Transverse colon (tissue), 4 donors: Measurements from ENCODE around the gene HADHB. TPM values are rescaled to one million over a fixed set of nuclear protein-coding genes. Genes with fewer than 3 reads are reported as not detected.
"Not testable (repeated sequence)": the region's sequence is repeated elsewhere in the genome, so short reads cannot be mapped to it uniquely, and the experiment has no call there.

ENCODE experiments used
- DNase-seq: peaks from one replicate; pipeline ENCODE4 v3.0.0-alpha.2; 2019
- H3K27ac ChIP-seq, 4 donors: fragments of 200-600 bp; sonication (generic); 2 replicates each; pipeline ENCODE4 v1.5.1; 2016 to 2018; ENCODE audit warnings: inconsistent platforms in 4 of 4
- H3K27me3 ChIP-seq: fragments of 200-600 bp; sonication (generic); 2 replicates; pipeline ENCODE4 v1.5.1; 2017; ENCODE audit warnings: inconsistent platforms
- H3K36me3 ChIP-seq, 4 donors: fragments of 200-600 bp; sonication (generic); 2 replicates each; pipeline ENCODE4 v1.5.1; 2017 to 2019; ENCODE audit warnings: inconsistent platforms in 4 of 4
- H3K4me1 ChIP-seq, 4 donors: fragments of 200-600 bp; sonication (generic); 2 replicates each; pipeline ENCODE4 v1.5.1; 2017 to 2020; ENCODE audit warnings: inconsistent platforms in 4 of 4
- H3K4me3 ChIP-seq, 4 donors: fragments of 200-600 bp; sonication (generic); 1 replicate in 1 of 4; 2 replicates in 3 of 4; pipeline versions ENCODE4 v1.5.1 to v1.6.1; 2017 to 2019; ENCODE audit warnings: inconsistent platforms in 4 of 4
- H3K9me3 ChIP-seq, 2 donors: fragments of 200-600 bp; sonication (generic); 2 replicates each; pipeline ENCODE4 v1.5.1; 2017 to 2019; ENCODE audit warnings: inconsistent platforms in 2 of 2
- CTCF ChIP-seq, 5 experiments: fragments of 200-600 bp in 3 of 5; fragments of 450-650 bp in 2 of 5; sonication (generic) in 3 of 5; IDR thresholded peaks; 1 replicate in 2 of 5; 2 replicates in 3 of 5; pipeline ENCODE4 v1.5.1; 2016 to 2017; ENCODE audit warnings: antibody characterized with exemption in 5 of 5, inconsistent platforms in 3 of 5, mild to moderate bottlenecking in 2 of 5, moderate library complexity in 1 of 5
- EP300 ChIP-seq: sonication (generic); formaldehyde crosslinking; IDR thresholded peaks from one replicate; pipeline ENCODE4 v1.6.1; 2017; ENCODE audit warnings: antibody characterized with exemption, low read depth
- POLR2A ChIP-seq: fragments of 450-650 bp; IDR thresholded peaks from one replicate; pipeline ENCODE4 v1.6.1; 2016; ENCODE audit warnings: antibody characterized with exemption, mild to moderate bottlenecking, moderate library complexity
- POLR2AphosphoS5 ChIP-seq, 3 donors: sonication (generic); formaldehyde crosslinking; IDR thresholded peaks; one replicate each; pipeline ENCODE4 v1.6.1; 2016; ENCODE audit warnings: antibody characterized with exemption in 3 of 3
- WGBS, 2 donors: methylation state at CpG; one replicate each; pipeline ENCODE4 v1.1.5; 2018; ENCODE audit warnings: low coverage in 1 of 2; 5-methylcytosine and 5-hydroxymethylcytosine counted together
- in situ Hi-C, 4 donors: fragments of 200-750 bp; cut with MboI; loops; one replicate each; pipeline versions ENCODE4 v1.15.0 to v1.15.1; 2017; ENCODE audit warnings: low sequenced_read_pairs in 3 of 4, low pct_ligation_motif_present in 1 of 4, low pct_unique_long_range_greater_than_20kb in 1 of 4
- intact Hi-C: fragments of 100-400 bp; cut with DNase I; formaldehyde crosslinking; loops from one replicate; pipeline ENCODE4 v1.15.1; 2023; ENCODE audit warnings: low total_unique reads
- total RNA-seq, 4 donors: library from RNA; depleted of rRNA; stranded (reverse); fragments of >200 nt; gene quantifications; one replicate each; pipeline ENCODE4 v1.1.0, GENCODE V29; 2016

The HADHB gene
- total RNA-seq, 4 donors from 2014 or later: 53.1 to 182 (median 133) TPM

- intact Hi-C loops: no loop called here
- Histone ChIP-seq H3K4me3 (no peak overlapping the region), H3K27ac (no peak overlapping the region), H3K4me1 (peaks cover 12 to 46% (median 19%) of the 10 kb centered on the region in 4 donors), H3K27me3 (no peaks in the 10 kb centered on the region), H3K9me3 (no peaks in the 10 kb centered on the region), H3K36me3 (no peaks in the 10 kb centered on the region)
- in situ Hi-C loops: loop anchor here in 1 of 4 donors (25.0 kb wide), 1 partner anchor 88 kb away; the partner anchor contains the start of genes ADGRF3 and SELENOI
- no peak for DNase-seq
- 77 to 88% methylated on average over 2 of the region's 2 CpGs for WGBS, 2 donors
- TF ChIP-seq CTCF (IDR thresholded peaks at IDR 0.05) (no peak), POLR2A (no peak), EP300 (no peak), POLR2AphosphoS5 (IDR thresholded peaks at IDR 0.05) (no peak)
Observed at GRCh38 chr2:26249625-26250024, 4.9 kb downstream of the HADHB start.

GRCh38 chr2:26251893-26252292 lies 7.2 kb downstream of the HADHB start:
- Histone ChIP-seq H3K27ac (peak overlapping the region in 1 of 4 donors; percentile 34), H3K36me3 (no peaks in the 10 kb centered on the region), H3K27me3 (no peaks in the 10 kb centered on the region), H3K4me3 (no peak overlapping the region), H3K9me3 (no peaks in the 10 kb centered on the region), H3K4me1 (peaks cover under 1 to 31% (median 5%) of the 10 kb centered on the region in 4 donors)
- no peak for TF ChIP-seq CTCF (IDR thresholded peaks at IDR 0.05)
- TF ChIP-seq EP300: no peak
- no peak for TF ChIP-seq POLR2AphosphoS5 (IDR thresholded peaks at IDR 0.05)
- TF ChIP-seq POLR2A: no peak
- in situ Hi-C loops (no loop called here), intact Hi-C loops (no loop called here)
- no peak for DNase-seq
- 78% methylated on average over 3 of the region's 3 CpGs; no CpG with 5 or more reads in 1 of the 2 donors for WGBS, 2 donors

- DNase-seq: no peak
- H3K27me3 ChIP-seq: no peaks in the 10 kb centered on the region
- no peaks in the 10 kb centered on the region for H3K36me3 ChIP-seq
- H3K27ac ChIP-seq: no peak overlapping the region
- peaks cover 0 to 15% (median 2%) of the 10 kb centered on the region in 4 donors for H3K4me1 ChIP-seq
- no peak for TF ChIP-seq POLR2A
- TF ChIP-seq EP300: no peak
- TF ChIP-seq CTCF (IDR thresholded peaks at IDR 0.05): no peak
- no peak for TF ChIP-seq POLR2AphosphoS5 (IDR thresholded peaks at IDR 0.05)
- no peaks in the 10 kb centered on the region for H3K9me3 ChIP-seq
- in situ Hi-C loops (no loop called here), intact Hi-C loops (no loop called here)
- 60 to 81% methylated on average over 3 of the region's 3 CpGs for WGBS, 2 donors
- no peak overlapping the region for H3K4me3 ChIP-seq
Observed at GRCh38 chr2:26255759-26256384, 11.1 kb downstream of the HADHB start.

- H3K27ac ChIP-seq, in situ Hi-C loops, H3K27me3 ChIP-seq, H3K4me1 ChIP-seq, DNase-seq, H3K4me3 ChIP-seq, intact Hi-C loops, H3K9me3 ChIP-seq: not testable (repeated sequence)
- 85 to 92% methylated on average over 5 to 8 of the region's 8 CpGs for WGBS, 2 donors
- peaks cover 0 to 13% (median 0%) of the 10 kb centered on the region in 4 donors for H3K36me3 ChIP-seq
Observed at GRCh38 chr2:26258836-26259235, 14.1 kb downstream of the HADHB start.
